CD1c-positive myeloid dendritic cell (primary cell): Measurements from ENCODE around the gene LENG1.
"Not testable (repeated sequence)": the region's sequence is repeated elsewhere in the genome, so short reads cannot be mapped to it uniquely, and the experiment has no call there.

ENCODE experiments used
- DNase-seq: peaks from one replicate; pipeline ENCODE4 v3.0.0-alpha.2; 2016; ENCODE audit errors: extremely low spot score

LENG1 gene

GRCh38 chr19:54159352-54160181 is at the start of gene LENG1:
TSS of gene LENG1 (minus strand) at chr19:54159721. CDS start at chr19:54159695, 26 bp downstream.
- peak; percentile 100 for DNase-seq

- DNase-seq, result no peak
Observed at GRCh38 chr19:54208784-54209057, 49.2 kb upstream of the LENG1 start.

GRCh38 chr19:54207983-54208783 is 48.7 kb upstream of the LENG1 start:
- peak; percentile 98 for DNase-seq

GRCh38 chr19:54207676-54207982 is 48.1 kb upstream of the LENG1 start:
- no peak for DNase-seq

- DNase-seq, result peak; percentile 50
Observed at GRCh38 chr19:54207193-54207592, 47.7 kb upstream of the LENG1 start.

GRCh38 chr19:54206831-54207177 is 47.3 kb upstream of the LENG1 start:
- peak; percentile 29 for DNase-seq

GRCh38 chr19:54206030-54206830 is 46.7 kb upstream of the LENG1 start:
- peak; percentile 71 for DNase-seq

GRCh38 chr19:54204767-54205468 is 45.4 kb upstream of the LENG1 start:
- no peak for DNase-seq

- DNase-seq, result no peak
Observed at GRCh38 chr19:54203151-54203611, 43.7 kb upstream of the LENG1 start.

GRCh38 chr19:54201980-54202379 is 42.5 kb upstream of the LENG1 start:
- no peak for DNase-seq

- DNase-seq, result no peak
Observed at GRCh38 chr19:54201172-54201701, 41.7 kb upstream of the LENG1 start.

GRCh38 chr19:54199401-54199800 is 39.9 kb upstream of the LENG1 start:
- no peak for DNase-seq

GRCh38 chr19:54197121-54197520 is 37.6 kb upstream of the LENG1 start:
- DNase-seq, result peak; percentile 55

GRCh38 chr19:54196536-54196935 is 37.0 kb upstream of the LENG1 start:
- no peak for DNase-seq

GRCh38 chr19:54194463-54194862 is 34.9 kb upstream of the LENG1 start:
- DNase-seq, result not testable (repeated sequence)

- no peak for DNase-seq
Observed at GRCh38 chr19:54193011-54193410, 33.5 kb upstream of the LENG1 start.

GRCh38 chr19:54191811-54192453 is 32.4 kb upstream of the LENG1 start:
- no peak for DNase-seq

- peak; percentile 93 for DNase-seq
Observed at GRCh38 chr19:54191011-54191810, 31.7 kb upstream of the LENG1 start, which contains the start of gene TSEN34. TSS of gene TSEN34 (plus strand) at chr19:54191308. CDS start at chr19:54191365, 57 bp downstream.

GRCh38 chr19:54190503-54191010 is 31.0 kb upstream of the LENG1 start:
- DNase-seq, result peak; percentile 100
